Vagina (tissue), 2 donors: Measurements from ENCODE around the gene MMP2.

Experiments
- POLR2A ChIP-seq, 2 donors: fragments of 450-650 bp; IDR thresholded peaks; one replicate each; pipeline ENCODE4 v1.6.1; 2017; ENCODE audit warnings: antibody characterized with exemption in 2 of 2, mild to moderate bottlenecking in 2 of 2, moderate library complexity in 2 of 2
- POLR2AphosphoS5 ChIP-seq, 2 donors: sonication (generic); formaldehyde crosslinking; IDR thresholded peaks; one replicate each; pipeline ENCODE4 v1.9.0; 2017; ENCODE audit warnings: antibody characterized with exemption in 2 of 2, mild to moderate bottlenecking in 2 of 2, low read depth in 1 of 2; ENCODE audit not compliant: insufficient read depth in 1 of 2
- TF ChIP-seq, protein P1 (sequence below), 3 experiments: fragments of 450-650 bp in 2 of 3; fragments of 200-600 bp in 1 of 3; sonication (generic) in 1 of 3; IDR thresholded peaks; one replicate each; pipeline ENCODE4 v1.5.1; 2017 to 2019; ENCODE audit warnings: antibody characterized with exemption in 3 of 3, mild to moderate bottlenecking in 2 of 3, moderate library complexity in 2 of 3

GRCh38 chr16:55465077-55465896 lies 13.7 kb upstream of the MMP2 start:
- TF ChIP-seq, protein P1, sequence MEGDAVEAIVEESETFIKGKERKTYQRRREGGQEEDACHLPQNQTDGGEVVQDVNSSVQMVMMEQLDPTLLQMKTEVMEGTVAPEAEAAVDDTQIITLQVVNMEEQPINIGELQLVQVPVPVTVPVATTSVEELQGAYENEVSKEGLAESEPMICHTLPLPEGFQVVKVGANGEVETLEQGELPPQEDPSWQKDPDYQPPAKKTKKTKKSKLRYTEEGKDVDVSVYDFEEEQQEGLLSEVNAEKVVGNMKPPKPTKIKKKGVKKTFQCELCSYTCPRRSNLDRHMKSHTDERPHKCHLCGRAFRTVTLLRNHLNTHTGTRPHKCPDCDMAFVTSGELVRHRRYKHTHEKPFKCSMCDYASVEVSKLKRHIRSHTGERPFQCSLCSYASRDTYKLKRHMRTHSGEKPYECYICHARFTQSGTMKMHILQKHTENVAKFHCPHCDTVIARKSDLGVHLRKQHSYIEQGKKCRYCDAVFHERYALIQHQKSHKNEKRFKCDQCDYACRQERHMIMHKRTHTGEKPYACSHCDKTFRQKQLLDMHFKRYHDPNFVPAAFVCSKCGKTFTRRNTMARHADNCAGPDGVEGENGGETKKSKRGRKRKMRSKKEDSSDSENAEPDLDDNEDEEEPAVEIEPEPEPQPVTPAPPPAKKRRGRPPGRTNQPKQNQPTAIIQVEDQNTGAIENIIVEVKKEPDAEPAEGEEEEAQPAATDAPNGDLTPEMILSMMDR (IDR thresholded peaks at IDR 0.05), result peak; percentile 99 to 100 (median 100)
- TF ChIP-seq POLR2AphosphoS5 (IDR thresholded peaks at IDR 0.05; ENCODE audit: insufficient read depth in 1 of 2, low read depth in 1 of 2) (peak in 1 of 2 donors; percentile 60), POLR2A (IDR thresholded peaks at IDR 0.05) (no peak)
